HepG2 (cell line): ENCODE results near the gene CCDC97. TPM values are rescaled to one million over a fixed set of nuclear protein-coding genes. Genes with fewer than 3 reads are reported as not detected.

Source experiments
- AKAP8 ChIP-seq: sonication (generic); formaldehyde crosslinking; IDR thresholded peaks from 2 replicates; pipeline ENCODE4 v1.5.1; 2020; ENCODE audit warnings: mild to moderate bottlenecking, missing genetic modification reagents
- HNF4A ChIP-seq: sonication (generic); formaldehyde crosslinking; IDR thresholded peaks from 2 replicates; pipeline ENCODE4 v1.4.0; 2020; ENCODE audit warnings: missing genetic modification reagents
- IKZF4 ChIP-seq: sonication (generic); formaldehyde crosslinking; IDR thresholded peaks from 2 replicates; pipeline ENCODE4 v1.5.1; 2020; ENCODE audit warnings: borderline replicate concordance, mild to moderate bottlenecking, low read depth, missing genetic modification reagents; ENCODE audit errors: not compliant biosample characterization
- KAT8 ChIP-seq: IDR thresholded peaks from 2 replicates; pipeline ENCODE4 v1.6.1; 2016; ENCODE audit warnings: missing genetic modification reagents, missing compliant biosample characterization
- KDM1A ChIP-seq: IDR thresholded peaks from 2 replicates; pipeline ENCODE4 v1.6.1; 2016; ENCODE audit warnings: missing compliant biosample characterization
- KDM4B ChIP-seq: sonication (generic); formaldehyde crosslinking; IDR thresholded peaks from 2 replicates; pipeline ENCODE4 v1.4.0; 2020; ENCODE audit warnings: missing genetic modification reagents
- MXI1 ChIP-seq: IDR thresholded peaks from 3 replicates; pipeline ENCODE4 v1.6.1; 2012; ENCODE audit warnings: low read depth, low read length, inconsistent platforms, borderline replicate concordance
- PCBP1 ChIP-seq: fragments of 200-400 bp; formaldehyde crosslinking; IDR thresholded peaks from 2 replicates; pipeline ENCODE4 v1.6.1; 2017; ENCODE audit warnings: mild to moderate bottlenecking, low read depth, low read length, borderline replicate concordance
- PRMT3 ChIP-seq: sonication (generic); formaldehyde crosslinking; IDR thresholded peaks from 2 replicates; pipeline ENCODE4 v1.8.1; 2022; ENCODE audit warnings: low read depth, mild to moderate bottlenecking, moderate library complexity, missing genetic modification reagents, borderline replicate concordance
- SALL1 ChIP-seq: sonication (generic); formaldehyde crosslinking; IDR thresholded peaks from 2 replicates; pipeline ENCODE4 v1.8.0; 2022; ENCODE audit warnings: mild to moderate bottlenecking, missing genetic modification reagents
- SSRP1 ChIP-seq: IDR thresholded peaks from 2 replicates; pipeline ENCODE4 v1.6.1; 2016; ENCODE audit warnings: control low read depth
- TBX2 ChIP-seq: sonication (generic); formaldehyde crosslinking; IDR thresholded peaks from 2 replicates; pipeline ENCODE4 v1.5.0; 2020; ENCODE audit warnings: missing genetic modification reagents, mild to moderate bottlenecking, borderline replicate concordance
- ZFP62 ChIP-seq: sonication (generic); formaldehyde crosslinking; IDR thresholded peaks from 2 replicates; pipeline ENCODE4 v1.4.0; 2020; ENCODE audit warnings: missing genetic modification reagents
- ZNF234 ChIP-seq: sonication (generic); formaldehyde crosslinking; conservative IDR thresholded peaks from 2 replicates; pipeline ENCODE4 v1.5.1; 2020; ENCODE audit warnings: mild to moderate bottlenecking, missing genetic modification reagents
- ZNF260 ChIP-seq: sonication (generic); formaldehyde crosslinking; IDR thresholded peaks from 2 replicates; pipeline ENCODE4 v1.4.0; 2020; ENCODE audit warnings: missing genetic modification reagents, low read depth, mild to moderate bottlenecking, borderline replicate concordance
- ZNF329 ChIP-seq: sonication (generic); formaldehyde crosslinking; IDR thresholded peaks from 2 replicates; pipeline ENCODE4 v1.9.0; 2021; ENCODE audit warnings: low read depth, mild to moderate bottlenecking, missing genetic modification reagents
- ZNF558 ChIP-seq: sonication (generic); formaldehyde crosslinking; IDR thresholded peaks from 2 replicates; pipeline ENCODE4 v1.9.0; 2022; ENCODE audit warnings: mild to moderate bottlenecking, missing genetic modification reagents, borderline replicate concordance
- polyA plus RNA-seq, 8 experiments: library from polyadenylated mRNA; depleted of rRNA in 3 of 8; stranded (reverse) in 7 of 8; unstranded in 1 of 8; fragments of >200 nt; fragmentation: Illumina TruSeq in 4 of 8; extraction: Trizol in 4 of 8; gene quantifications; 2 replicates each; pipeline versions ENCODE4 v1.2.1 to v1.2.3, GENCODE V29; 2011 to 2016; ENCODE audit warnings: low read depth in 4 of 8, missing spikeins in 1 of 8, mixed read lengths in 1 of 8; ENCODE audit not compliant: insufficient read depth in 1 of 8
- total RNA-seq, 5 experiments: library from RNA; depleted of rRNA; stranded (reverse); fragments of >200 nt; fragmentation: Illumina TruSeq; extraction: Trizol; gene quantifications; 2 replicates each; pipeline ENCODE4 v1.2.3, GENCODE V29; 2016; ENCODE audit warnings: low read depth in 1 of 5
- TF ChIP-seq, protein P1 (sequence below): sonication (generic); formaldehyde crosslinking; IDR thresholded peaks from 2 replicates; pipeline ENCODE4 v1.8.0; 2022; ENCODE audit warnings: mild to moderate bottlenecking, missing genetic modification reagents; ENCODE audit not compliant: insufficient replicate concordance
- TF ChIP-seq, protein P2 (sequence below): sonication (generic); formaldehyde crosslinking; IDR thresholded peaks from 2 replicates; pipeline ENCODE4 v1.5.1; 2020; ENCODE audit warnings: missing genetic modification reagents, mild to moderate bottlenecking, borderline replicate concordance
- TF ChIP-seq, protein P3 (sequence below): sonication (generic); formaldehyde crosslinking; IDR thresholded peaks from 2 replicates; pipeline ENCODE4 v1.5.0; 2020; ENCODE audit warnings: mild to moderate bottlenecking, missing genetic modification reagents, borderline replicate concordance
- TF ChIP-seq, protein P4 (sequence below): IDR thresholded peaks from 2 replicates; pipeline ENCODE4 v1.6.1; 2016; ENCODE audit warnings: mild to moderate bottlenecking, missing biosample characterization, missing genetic modification reagents

CCDC97 gene
- total and polyA plus RNA-seq, 2 of the 13 experiments (the other 11 are each of a cell fraction or from before 2014, with no cell fraction given) = 6.2 to 7.3 TPM

DNA sequence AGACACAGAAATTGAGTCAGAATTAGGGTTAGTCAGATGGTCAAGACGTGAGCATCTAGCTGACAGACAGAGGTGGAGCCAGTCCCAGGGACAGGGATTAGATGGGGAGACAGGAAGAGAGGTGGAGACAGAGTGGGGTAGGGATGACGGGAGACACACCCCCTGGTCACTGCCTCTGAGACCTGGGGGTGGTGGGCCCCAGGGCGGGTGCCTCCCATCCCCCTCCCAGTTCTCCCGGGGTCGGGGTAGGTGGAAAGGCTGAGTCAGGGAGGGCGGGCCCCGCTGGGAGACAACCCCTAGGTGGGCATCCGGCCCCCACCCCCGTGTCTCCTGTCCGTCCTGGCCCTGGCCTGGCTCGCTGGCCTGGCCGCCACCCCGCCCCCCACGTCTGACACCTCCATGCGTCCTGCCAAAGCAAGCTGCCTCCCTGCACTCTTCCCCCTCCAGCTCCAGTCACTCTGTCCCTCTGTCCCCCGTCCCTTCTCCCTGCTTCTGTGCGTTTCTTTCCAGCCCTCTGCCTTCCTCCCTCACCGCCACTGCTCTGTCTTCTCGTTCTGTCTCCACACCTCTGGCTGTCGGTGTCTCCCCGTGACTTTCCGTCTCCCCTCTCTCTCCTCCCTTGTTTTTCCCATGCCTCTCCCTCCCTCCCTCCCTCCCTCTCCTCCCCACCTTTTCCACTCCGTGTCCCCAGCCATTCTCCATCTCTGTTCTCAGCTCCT is 15.1 kb downstream of the CCDC97 start (continued):
- TF ChIP-seq PRMT3 (no peak), ZNF260 (CRISPR knock-in tag) (no peak), ZNF329 (CRISPR knock-in tag) (no peak), HNF4A (no peak), ZNF558 (CRISPR knock-in tag) (no peak), TBX2 (CRISPR knock-in tag) (peak; percentile 59; the same call in 1 of the 2 replicates), AKAP8 (CRISPR knock-in tag) (no peak), KDM4B (CRISPR knock-in tag) (no peak), KDM1A (CRISPR knock-in tag) (no peak), ZFP62 (CRISPR knock-in tag) (no peak), IKZF4 (CRISPR knock-in tag) (no peak), PCBP1 (no peak), SALL1 (CRISPR knock-in tag) (no peak), SSRP1 (CRISPR knock-in tag) (peak; percentile 82; the same call in 1 of the 2 replicates), MXI1 (no peak; the same call in 2 of the 3 replicates), KAT8 (CRISPR knock-in tag) (peak; percentile 67), ZNF234 (no peak)
- TF ChIP-seq, protein P1, sequence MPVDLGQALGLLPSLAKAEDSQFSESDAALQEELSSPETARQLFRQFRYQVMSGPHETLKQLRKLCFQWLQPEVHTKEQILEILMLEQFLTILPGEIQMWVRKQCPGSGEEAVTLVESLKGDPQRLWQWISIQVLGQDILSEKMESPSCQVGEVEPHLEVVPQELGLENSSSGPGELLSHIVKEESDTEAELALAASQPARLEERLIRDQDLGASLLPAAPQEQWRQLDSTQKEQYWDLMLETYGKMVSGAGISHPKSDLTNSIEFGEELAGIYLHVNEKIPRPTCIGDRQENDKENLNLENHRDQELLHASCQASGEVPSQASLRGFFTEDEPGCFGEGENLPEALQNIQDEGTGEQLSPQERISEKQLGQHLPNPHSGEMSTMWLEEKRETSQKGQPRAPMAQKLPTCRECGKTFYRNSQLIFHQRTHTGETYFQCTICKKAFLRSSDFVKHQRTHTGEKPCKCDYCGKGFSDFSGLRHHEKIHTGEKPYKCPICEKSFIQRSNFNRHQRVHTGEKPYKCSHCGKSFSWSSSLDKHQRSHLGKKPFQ (CRISPR knock-in tag) = peak; percentile 51
- TF ChIP-seq, protein P2, sequence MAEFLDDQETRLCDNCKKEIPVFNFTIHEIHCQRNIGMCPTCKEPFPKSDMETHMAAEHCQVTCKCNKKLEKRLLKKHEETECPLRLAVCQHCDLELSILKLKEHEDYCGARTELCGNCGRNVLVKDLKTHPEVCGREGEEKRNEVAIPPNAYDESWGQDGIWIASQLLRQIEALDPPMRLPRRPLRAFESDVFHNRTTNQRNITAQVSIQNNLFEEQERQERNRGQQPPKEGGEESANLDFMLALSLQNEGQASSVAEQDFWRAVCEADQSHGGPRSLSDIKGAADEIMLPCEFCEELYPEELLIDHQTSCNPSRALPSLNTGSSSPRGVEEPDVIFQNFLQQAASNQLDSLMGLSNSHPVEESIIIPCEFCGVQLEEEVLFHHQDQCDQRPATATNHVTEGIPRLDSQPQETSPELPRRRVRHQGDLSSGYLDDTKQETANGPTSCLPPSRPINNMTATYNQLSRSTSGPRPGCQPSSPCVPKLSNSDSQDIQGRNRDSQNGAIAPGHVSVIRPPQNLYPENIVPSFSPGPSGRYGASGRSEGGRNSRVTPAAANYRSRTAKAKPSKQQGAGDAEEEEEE = no peak
- TF ChIP-seq, protein P3, sequence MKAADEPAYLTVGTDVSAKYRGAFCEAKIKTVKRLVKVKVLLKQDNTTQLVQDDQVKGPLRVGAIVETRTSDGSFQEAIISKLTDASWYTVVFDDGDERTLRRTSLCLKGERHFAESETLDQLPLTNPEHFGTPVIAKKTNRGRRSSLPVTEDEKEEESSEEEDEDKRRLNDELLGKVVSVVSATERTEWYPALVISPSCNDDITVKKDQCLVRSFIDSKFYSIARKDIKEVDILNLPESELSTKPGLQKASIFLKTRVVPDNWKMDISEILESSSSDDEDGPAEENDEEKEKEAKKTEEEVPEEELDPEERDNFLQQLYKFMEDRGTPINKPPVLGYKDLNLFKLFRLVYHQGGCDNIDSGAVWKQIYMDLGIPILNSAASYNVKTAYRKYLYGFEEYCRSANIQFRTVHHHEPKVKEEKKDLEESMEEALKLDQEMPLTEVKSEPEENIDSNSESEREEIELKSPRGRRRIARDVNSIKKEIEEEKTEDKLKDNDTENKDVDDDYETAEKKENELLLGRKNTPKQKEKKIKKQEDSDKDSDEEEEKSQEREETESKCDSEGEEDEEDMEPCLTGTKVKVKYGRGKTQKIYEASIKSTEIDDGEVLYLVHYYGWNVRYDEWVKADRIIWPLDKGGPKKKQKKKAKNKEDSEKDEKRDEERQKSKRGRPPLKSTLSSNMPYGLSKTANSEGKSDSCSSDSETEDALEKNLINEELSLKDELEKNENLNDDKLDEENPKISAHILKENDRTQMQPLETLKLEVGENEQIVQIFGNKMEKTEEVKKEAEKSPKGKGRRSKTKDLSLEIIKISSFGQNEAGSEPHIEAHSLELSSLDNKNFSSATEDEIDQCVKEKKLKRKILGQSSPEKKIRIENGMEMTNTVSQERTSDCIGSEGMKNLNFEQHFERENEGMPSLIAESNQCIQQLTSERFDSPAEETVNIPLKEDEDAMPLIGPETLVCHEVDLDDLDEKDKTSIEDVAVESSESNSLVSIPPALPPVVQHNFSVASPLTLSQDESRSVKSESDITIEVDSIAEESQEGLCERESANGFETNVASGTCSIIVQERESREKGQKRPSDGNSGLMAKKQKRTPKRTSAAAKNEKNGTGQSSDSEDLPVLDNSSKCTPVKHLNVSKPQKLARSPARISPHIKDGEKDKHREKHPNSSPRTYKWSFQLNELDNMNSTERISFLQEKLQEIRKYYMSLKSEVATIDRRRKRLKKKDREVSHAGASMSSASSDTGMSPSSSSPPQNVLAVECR (CRISPR knock-in tag) = peak; percentile 73
- TF ChIP-seq, protein P4, sequence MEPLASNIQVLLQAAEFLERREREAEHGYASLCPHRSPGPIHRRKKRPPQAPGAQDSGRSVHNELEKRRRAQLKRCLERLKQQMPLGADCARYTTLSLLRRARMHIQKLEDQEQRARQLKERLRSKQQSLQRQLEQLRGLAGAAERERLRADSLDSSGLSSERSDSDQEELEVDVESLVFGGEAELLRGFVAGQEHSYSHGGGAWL (CRISPR knock-in tag) = no peak
